MCF 10A (cell line): ENCODE data around the gene TOGARAM2. TPM values are rescaled to one million over a fixed set of nuclear protein-coding genes. Genes with fewer than 3 reads are reported as not detected.
"Not testable (repeated sequence)": the region's sequence is repeated elsewhere in the genome, so short reads cannot be mapped to it uniquely, and the experiment has no call there.

Experiments
- BruUV-seq: library from RNA; stranded (reverse); fragments of 400-500 nt; replicated peaks from 2 replicates; lab custom pipeline; 2021; lab: Mats Ljungman, UMichigan
- CTCF ChIA-PET: fragments of 300-600 bp; sonication (Branson Sonifier 250); formaldehyde crosslinking; extraction: SDS; loops from one replicate; lab custom pipeline; 2021; ENCODE audit warnings: antibody characterized with exemption, inconsistent platforms; lab: Yijun Ruan, JAX
- POLR2A ChIA-PET: fragments of 300-600, 350-650 bp; sonication (Branson Sonifier 250); formaldehyde crosslinking; extraction: SDS; loops from one replicate; lab custom pipeline; 2020; ENCODE audit warnings: antibody characterized with exemption, inconsistent platforms; lab: Yijun Ruan, JAX
- DNase-seq: peaks from one replicate; pipeline ENCODE4 v3.0.0-alpha.2; 2018; ENCODE audit not compliant: unreplicated experiment
- H3K27ac Mint-ChIP-seq: one replicate; pipeline ENCODE4 v1.8.0; 2022; ENCODE audit warnings: mild to moderate bottlenecking, low read depth, mixed read lengths; ENCODE audit not compliant: unreplicated experiment
- H3K27me3 Mint-ChIP-seq: one replicate; pipeline ENCODE4 v1.8.0; 2022; ENCODE audit warnings: mixed read lengths; ENCODE audit not compliant: insufficient read depth, unreplicated experiment
- H3K36me3 Mint-ChIP-seq: one replicate; pipeline ENCODE4 v1.8.0; 2022; ENCODE audit warnings: mild to moderate bottlenecking, moderate library complexity, mixed read lengths; ENCODE audit not compliant: insufficient read depth, unreplicated experiment
- H3K4me1 Mint-ChIP-seq: one replicate; pipeline ENCODE4 v1.8.0; 2022; ENCODE audit warnings: mixed read lengths; ENCODE audit not compliant: insufficient read depth, unreplicated experiment
- H3K4me3 Mint-ChIP-seq: one replicate; pipeline ENCODE4 v1.8.0; 2022; ENCODE audit warnings: mild to moderate bottlenecking, moderate library complexity, mixed read lengths; ENCODE audit not compliant: unreplicated experiment
- H3K9me3 Mint-ChIP-seq: one replicate; pipeline ENCODE4 v1.8.0; 2022; ENCODE audit warnings: mixed read lengths; ENCODE audit not compliant: unreplicated experiment
- CTCF ChIP-seq: fragments of 200-600 bp; IDR thresholded peaks from one replicate; pipeline ENCODE4 v1.8.0; 2022; ENCODE audit warnings: antibody characterized with exemption, mild to moderate bottlenecking; ENCODE audit not compliant: unreplicated experiment
- intact Hi-C: fragments of 100-400 bp; cut with micrococcal nuclease; formaldehyde crosslinking; loops from 2 replicates; pipeline ENCODE4 v1.14.1; 2022
- total RNA-seq: library from RNA; stranded (reverse); gene quantifications from 2 replicates; pipeline ENCODE4 v1.2.3, GENCODE V29; 2022

The TOGARAM2 gene
- total RNA-seq, 1 experiment from 2014 or later = 0.16 TPM

- POLR2A ChIA-PET = no interaction called here
- no peak overlapping the region for H3K4me3 Mint-ChIP-seq
- TF ChIP-seq CTCF = no peak
- H3K27me3 Mint-ChIP-seq = no peaks in the 10 kb centered on the region
- no peak for DNase-seq
- no peaks in the 10 kb centered on the region for H3K9me3 Mint-ChIP-seq
- H3K36me3 Mint-ChIP-seq = no peaks in the 10 kb centered on the region
- no TSS peak for BruUV-seq
- H3K27ac Mint-ChIP-seq = no peak overlapping the region
- H3K4me1 Mint-ChIP-seq = peaks cover 7% of the 10 kb centered on the region
- CTCF ChIA-PET = interaction anchor here (0.6 kb wide), 1 partner anchor 182 kb away, joined by 3 read pairs; no protein-coding TSS in a partner anchor
- intact Hi-C loops = no loop called here
These were observed 6.8 kb upstream of the TOGARAM2 start for GRCh38 chr2:28974252-28974651.

GRCh38 chr2:28975671-28976070 lies 5.4 kb upstream of the TOGARAM2 start:
- no TSS peak for BruUV-seq
- ChIA-PET POLR2A (interaction anchor here (1.1 kb wide), 2 partner anchors 21 to 26 kb away, joined by 3 read pairs; no protein-coding TSS in a partner anchor), CTCF (interaction anchor here (0.6 kb wide), 1 partner anchor 13 kb away, joined by 3 read pairs; no protein-coding TSS in a partner anchor)
- H3K4me1 Mint-ChIP-seq = peaks cover 7% of the 10 kb centered on the region
- H3K27me3 Mint-ChIP-seq = no peaks in the 10 kb centered on the region
- intact Hi-C loops = no loop called here
- TF ChIP-seq CTCF = no peak
- no peak overlapping the region for H3K4me3 Mint-ChIP-seq
- DNase-seq = no peak
- no peaks in the 10 kb centered on the region for H3K9me3 Mint-ChIP-seq
- H3K36me3 Mint-ChIP-seq = no peaks in the 10 kb centered on the region
- no peak overlapping the region for H3K27ac Mint-ChIP-seq

GRCh38 chr2:28976584-28976983 lies 4.5 kb upstream of the TOGARAM2 start:
- CTCF ChIA-PET = no interaction called here
- DNase-seq = no peak
- BruUV-seq = no TSS peak
- H3K4me3 Mint-ChIP-seq = no peak overlapping the region
- intact Hi-C loops = no loop called here
- no peaks in the 10 kb centered on the region for H3K9me3 Mint-ChIP-seq
- no peak for TF ChIP-seq CTCF
- H3K27me3 Mint-ChIP-seq = no peaks in the 10 kb centered on the region
- H3K27ac Mint-ChIP-seq = peak overlapping the region; percentile 57
- POLR2A ChIA-PET = interaction anchor here (1.1 kb wide), 2 partner anchors 22 to 27 kb away, joined by 3 read pairs; no protein-coding TSS in a partner anchor
- peaks cover 7% of the 10 kb centered on the region for H3K4me1 Mint-ChIP-seq
- H3K36me3 Mint-ChIP-seq = no peaks in the 10 kb centered on the region

GRCh38 chr2:28977176-28977875 lies 3.8 kb upstream of the TOGARAM2 start:
- BruUV-seq = no TSS peak
- ChIA-PET POLR2A (no interaction called here), CTCF (interaction anchor here (1.5 kb wide), 1 partner anchor 19 kb away, joined by 4 read pairs; no protein-coding TSS in a partner anchor)
- no peak for DNase-seq
- Mint-ChIP-seq H3K9me3 (no peaks in the 10 kb centered on the region), H3K4me1 (peaks cover 7% of the 10 kb centered on the region), H3K27ac (peak overlapping the region; percentile 57), H3K36me3 (no peaks in the 10 kb centered on the region), H3K4me3 (no peak overlapping the region), H3K27me3 (no peaks in the 10 kb centered on the region)
- TF ChIP-seq CTCF = no peak
- intact Hi-C loops = no loop called here

- CTCF ChIA-PET = interaction anchor here (1.5 kb wide), 1 partner anchor 19 kb away, joined by 4 read pairs; no protein-coding TSS in a partner anchor
- H3K36me3 Mint-ChIP-seq, BruUV-seq, H3K4me3 Mint-ChIP-seq, POLR2A ChIA-PET, intact Hi-C loops, H3K4me1 Mint-ChIP-seq, H3K27ac Mint-ChIP-seq, H3K27me3 Mint-ChIP-seq, DNase-seq, H3K9me3 Mint-ChIP-seq: not testable (repeated sequence)
These were observed 3.1 kb upstream of the TOGARAM2 start for GRCh38 chr2:28978001-28978400.
